MM.1S (cell line): ENCODE measurements around the gene LIMCH1.

Experiments used
- EZH2 ChIP-seq: fragments of 300-600 bp; sonication (generic); optimal IDR thresholded peaks from 2 replicates; pipeline ENCODE3; 2017; ENCODE audit warnings: low read depth, mild to moderate bottlenecking, antibody characterized with exemption, low read length, mixed read lengths
- EZH2phosphoT487 ChIP-seq: fragments of 300-600 bp; sonication (generic); IDR thresholded peaks from 2 replicates; pipeline ENCODE4 v1.6.1; 2018; ENCODE audit warnings: antibody characterized with exemption, low read length
- TF ChIP-seq, protein P1 (sequence below): fragments of 300-600 bp; sonication (generic); IDR thresholded peaks from 2 replicates; pipeline ENCODE4 v1.5.1; 2016; ENCODE audit warnings: antibody characterized with exemption, low read length, mixed read lengths

DNA sequence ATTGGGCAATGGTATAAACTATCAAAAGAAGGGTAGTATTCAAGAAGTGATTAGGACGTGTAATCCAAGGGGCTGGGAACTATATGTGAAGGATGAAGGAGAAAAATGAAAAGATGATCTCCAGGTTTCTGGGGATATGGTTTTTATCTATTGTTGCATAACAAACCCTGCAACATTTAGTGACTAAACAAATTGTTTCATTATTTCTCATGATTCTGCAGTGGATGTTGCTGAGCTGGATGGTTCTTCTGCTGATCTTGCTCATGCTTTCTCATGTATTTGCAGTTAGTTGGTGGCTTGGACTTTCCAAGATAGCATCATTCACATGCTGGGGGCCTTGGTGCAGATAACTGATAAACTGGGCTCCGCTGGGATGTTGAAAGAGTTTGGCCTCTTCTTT, 181.5 kb downstream of the LIMCH1 start:
- TF ChIP-seq, protein P1, sequence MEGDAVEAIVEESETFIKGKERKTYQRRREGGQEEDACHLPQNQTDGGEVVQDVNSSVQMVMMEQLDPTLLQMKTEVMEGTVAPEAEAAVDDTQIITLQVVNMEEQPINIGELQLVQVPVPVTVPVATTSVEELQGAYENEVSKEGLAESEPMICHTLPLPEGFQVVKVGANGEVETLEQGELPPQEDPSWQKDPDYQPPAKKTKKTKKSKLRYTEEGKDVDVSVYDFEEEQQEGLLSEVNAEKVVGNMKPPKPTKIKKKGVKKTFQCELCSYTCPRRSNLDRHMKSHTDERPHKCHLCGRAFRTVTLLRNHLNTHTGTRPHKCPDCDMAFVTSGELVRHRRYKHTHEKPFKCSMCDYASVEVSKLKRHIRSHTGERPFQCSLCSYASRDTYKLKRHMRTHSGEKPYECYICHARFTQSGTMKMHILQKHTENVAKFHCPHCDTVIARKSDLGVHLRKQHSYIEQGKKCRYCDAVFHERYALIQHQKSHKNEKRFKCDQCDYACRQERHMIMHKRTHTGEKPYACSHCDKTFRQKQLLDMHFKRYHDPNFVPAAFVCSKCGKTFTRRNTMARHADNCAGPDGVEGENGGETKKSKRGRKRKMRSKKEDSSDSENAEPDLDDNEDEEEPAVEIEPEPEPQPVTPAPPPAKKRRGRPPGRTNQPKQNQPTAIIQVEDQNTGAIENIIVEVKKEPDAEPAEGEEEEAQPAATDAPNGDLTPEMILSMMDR, result no peak
- TF ChIP-seq EZH2 (no peak), EZH2phosphoT487 (no peak)
